ENCODE data around the gene ERVFRD-1.

DNA sequence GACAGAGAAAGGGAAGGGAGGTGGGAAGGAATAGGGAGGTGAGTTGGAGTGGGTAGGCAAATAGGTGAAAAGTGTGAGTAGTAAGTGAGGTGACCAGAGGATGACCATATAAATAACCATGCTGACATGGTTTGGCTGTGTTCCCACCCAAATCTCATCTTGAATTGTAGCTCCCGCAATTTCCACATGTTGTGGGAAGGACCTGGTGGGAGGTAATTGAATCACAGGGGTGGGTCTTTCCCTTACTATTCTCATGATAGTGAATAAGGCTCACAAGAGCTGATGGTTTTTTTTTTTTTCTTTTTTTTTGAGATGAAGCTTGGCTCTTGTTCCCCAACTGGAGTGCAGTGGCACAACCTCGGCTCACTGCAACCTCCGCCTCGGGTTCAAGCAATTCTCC lies 39.4 kb downstream of the ERVFRD-1 start:
- TF ChIP-seq CTCF (conservative IDR thresholded peaks at IDR 0.05; ENCODE audit: low read length) (no peak), EZH2phosphoT487 (IDR thresholded peaks at IDR 0.05; ENCODE audit: borderline replicate concordance) (no peak)

All from Loucy (cell line).